Fibroblast of mammary gland (primary cell): ENCODE data around the gene ZFR.

Experiments
- DNase-seq: peaks from one replicate; pipeline ENCODE4 v3.0.0-alpha.2; 2010; ENCODE audit warnings: low read depth
- H3K4me3 ChIP-seq: 2 replicates; pipeline ENCODE4 v1.5.1; 2011; ENCODE audit warnings: low read depth, mild to moderate bottlenecking, low read length, moderate library complexity; ENCODE audit not compliant: control insufficient read depth
- TF ChIP-seq, protein P1 (sequence below): conservative IDR thresholded peaks from 2 replicates; pipeline ENCODE4 v1.5.1; 2011; ENCODE audit warnings: low read depth, low read length, inconsistent platforms; ENCODE audit not compliant: control insufficient read depth, insufficient read depth

ZFR gene

DNA sequence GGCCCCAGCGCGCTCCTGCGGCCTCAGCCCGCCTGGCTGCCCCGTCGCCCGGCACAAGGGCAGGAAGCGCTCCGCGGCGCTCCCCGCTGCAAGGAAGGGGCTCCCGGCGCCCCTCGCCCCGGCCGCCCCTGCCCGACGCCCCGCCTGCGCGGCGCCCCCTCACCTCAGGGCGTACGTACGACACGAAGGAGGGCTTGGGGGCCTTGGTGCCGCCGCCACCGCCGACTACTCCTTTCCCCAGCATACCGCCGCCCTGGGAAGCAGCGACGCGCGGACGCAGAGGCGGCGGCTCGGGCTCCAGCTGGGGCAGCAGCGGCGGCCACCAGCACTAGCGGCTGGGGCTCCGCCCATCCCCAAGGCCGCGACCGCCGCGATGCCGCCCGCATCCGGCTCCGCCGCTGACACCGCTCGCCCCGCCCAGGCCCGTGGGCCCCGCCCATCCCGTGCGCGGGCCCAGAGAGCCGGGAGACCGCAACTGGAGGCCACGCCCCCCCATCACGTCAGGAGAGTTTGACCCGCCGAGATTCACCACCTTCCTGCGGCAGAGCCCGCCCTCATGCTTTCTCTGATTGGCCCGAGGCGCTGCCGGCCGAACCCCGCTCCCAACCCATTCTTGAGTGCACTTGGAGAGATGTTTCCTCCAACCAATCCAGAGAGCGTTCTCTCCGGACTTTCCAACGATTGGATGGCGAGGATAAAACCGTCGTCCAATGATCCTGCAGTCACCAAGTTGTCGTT, 131.8 kb downstream of the ZFR start, which contains the start of gene MTMR12:
Gene MTMR12 (minus strand): TSS at position 345 of the 738 bp plus-strand sequence. CDS start 101 bp downstream, at position 244.
- H3K4me3 ChIP-seq, result peak within 1 kb of the TSS; percentile 77
- DNase-seq, result peak; percentile 98
- TF ChIP-seq, protein P1, sequence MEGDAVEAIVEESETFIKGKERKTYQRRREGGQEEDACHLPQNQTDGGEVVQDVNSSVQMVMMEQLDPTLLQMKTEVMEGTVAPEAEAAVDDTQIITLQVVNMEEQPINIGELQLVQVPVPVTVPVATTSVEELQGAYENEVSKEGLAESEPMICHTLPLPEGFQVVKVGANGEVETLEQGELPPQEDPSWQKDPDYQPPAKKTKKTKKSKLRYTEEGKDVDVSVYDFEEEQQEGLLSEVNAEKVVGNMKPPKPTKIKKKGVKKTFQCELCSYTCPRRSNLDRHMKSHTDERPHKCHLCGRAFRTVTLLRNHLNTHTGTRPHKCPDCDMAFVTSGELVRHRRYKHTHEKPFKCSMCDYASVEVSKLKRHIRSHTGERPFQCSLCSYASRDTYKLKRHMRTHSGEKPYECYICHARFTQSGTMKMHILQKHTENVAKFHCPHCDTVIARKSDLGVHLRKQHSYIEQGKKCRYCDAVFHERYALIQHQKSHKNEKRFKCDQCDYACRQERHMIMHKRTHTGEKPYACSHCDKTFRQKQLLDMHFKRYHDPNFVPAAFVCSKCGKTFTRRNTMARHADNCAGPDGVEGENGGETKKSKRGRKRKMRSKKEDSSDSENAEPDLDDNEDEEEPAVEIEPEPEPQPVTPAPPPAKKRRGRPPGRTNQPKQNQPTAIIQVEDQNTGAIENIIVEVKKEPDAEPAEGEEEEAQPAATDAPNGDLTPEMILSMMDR, result no peak

DNA sequence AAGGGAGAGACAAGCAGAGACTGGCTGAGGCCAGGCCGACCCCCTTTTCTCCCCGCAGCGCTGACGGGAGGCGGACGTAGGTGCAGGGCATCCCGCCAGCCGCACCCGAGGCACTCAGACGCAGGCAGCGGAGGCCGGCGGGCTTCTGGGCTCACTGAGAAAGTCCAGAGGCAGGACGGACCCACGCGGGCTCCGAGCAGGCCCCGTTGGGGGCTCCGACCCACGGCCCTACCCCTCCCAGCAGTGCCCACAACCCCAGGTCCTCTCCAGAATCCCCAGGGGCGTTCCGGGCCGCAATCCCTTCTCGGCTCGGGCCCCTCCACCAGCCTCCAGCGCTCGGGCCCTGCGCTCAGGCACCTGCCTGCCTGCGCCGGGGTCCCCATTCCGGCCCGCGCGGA, 132.3 kb downstream of the ZFR start:
- TF ChIP-seq, protein P1, result no peak
- DNase-seq, result peak; percentile 59
- peak overlapping the region; percentile 77 for H3K4me3 ChIP-seq

DNA sequence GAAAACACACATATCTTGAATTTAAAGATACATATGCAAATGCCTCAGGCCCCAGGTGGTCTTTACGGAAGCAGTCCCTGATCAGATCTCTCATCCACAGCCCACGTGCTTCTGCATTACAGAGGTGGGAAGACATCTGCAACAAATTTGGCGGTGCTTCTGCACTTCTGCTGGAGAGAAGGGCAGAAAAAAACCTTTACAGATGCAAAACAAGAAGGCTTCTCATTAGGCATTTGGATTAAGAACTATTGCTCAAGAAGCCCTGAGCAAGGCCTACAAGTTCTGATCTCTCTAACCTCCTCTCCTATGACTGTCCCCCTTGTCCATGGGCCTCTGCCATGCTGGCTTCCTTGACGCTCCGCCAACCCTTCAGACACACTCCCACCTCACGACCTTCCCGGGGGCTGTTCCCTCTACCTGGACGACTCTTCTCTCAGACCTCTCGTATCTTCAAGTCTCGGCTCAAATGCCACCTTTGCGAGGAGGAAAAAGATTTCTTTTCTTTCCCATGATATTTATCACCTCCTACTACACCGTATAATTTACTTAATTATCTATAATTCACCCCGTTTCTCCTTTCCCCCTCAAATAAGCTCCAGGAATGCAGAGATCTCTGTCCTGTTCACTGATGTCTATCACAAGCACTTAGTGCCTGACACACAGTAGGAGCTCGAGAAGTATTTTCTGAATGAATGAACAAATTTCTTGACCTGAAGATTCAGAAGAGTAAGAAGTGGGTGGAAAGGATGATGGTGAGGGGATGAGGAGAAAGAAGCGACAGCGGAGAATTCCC, 132.9 kb downstream of the ZFR start:
- H3K4me3 ChIP-seq, result peak overlapping the region; percentile 77
- DNase-seq, result peak; percentile 37
- TF ChIP-seq, protein P1, result no peak

DNA sequence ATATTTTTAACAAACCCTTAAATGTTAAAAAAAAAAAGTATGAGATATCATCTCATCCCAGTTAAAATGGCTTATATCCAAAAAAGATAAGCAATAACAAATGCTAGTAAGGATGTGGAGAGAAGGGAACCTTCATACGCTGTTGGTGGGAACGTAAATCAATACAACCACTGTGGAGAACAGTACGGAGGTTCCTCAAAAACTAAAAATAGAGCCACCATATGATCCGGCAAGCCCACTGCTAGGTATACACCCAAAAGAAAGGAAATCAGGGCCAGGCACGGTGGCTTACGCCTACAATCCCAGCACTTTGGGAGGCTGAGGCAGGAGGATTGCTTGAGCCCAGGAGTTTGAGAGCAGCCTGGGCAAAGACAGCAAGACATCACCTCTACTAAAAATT, 134.8 kb downstream of the ZFR start:
- no peak overlapping the region for H3K4me3 ChIP-seq
- TF ChIP-seq, protein P1, result no peak
- DNase-seq, result no peak

DNA sequence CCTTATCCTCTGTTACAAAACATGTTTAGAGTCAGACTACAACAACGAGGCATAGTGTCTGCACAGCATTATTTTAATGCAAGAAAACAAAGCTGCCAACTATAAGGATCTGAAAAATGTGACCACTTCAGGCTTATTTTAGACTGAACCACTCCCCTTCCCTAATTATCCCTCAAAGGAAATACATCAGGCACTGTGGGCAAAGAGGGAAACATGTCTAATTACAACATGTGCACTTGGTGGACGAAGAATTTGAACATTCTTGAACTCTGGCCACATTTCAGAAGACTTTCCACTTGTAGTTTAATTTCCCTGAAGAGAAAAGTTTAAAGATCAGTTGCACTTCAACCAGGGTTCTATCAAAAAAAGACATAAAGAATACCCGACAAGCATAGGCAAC, 135.6 kb downstream of the ZFR start:
- TF ChIP-seq, protein P1, result no peak
- no peak overlapping the region for H3K4me3 ChIP-seq
- DNase-seq, result no peak

DNA sequence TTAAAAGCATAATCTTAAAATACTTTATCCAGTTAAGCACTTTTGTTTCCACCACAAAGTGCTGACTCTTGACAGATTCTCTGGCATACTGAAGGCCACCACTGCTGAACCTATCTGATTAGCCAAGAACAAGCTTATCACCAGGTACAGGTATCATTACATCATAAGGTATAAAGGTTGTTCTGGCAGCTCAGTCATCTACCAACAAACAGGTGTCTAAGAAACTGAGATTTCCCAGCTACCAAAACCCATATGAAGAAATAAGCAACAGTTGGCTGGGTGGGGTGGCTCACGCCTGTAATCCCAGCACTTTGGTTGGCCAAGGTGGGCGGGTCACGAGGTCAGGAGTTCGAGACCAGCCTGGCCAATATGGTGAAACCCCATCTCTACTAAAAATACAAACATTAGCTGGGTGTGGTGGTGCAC, 136.8 kb downstream of the ZFR start:
- DNase-seq, result no peak
- H3K4me3 ChIP-seq, result no peak overlapping the region
- TF ChIP-seq, protein P1, result no peak
